Common myeloid progenitor, CD34-positive (primary cell): ENCODE results near the gene APBB2.

Experiments used
- CTCF ChIA-PET: fragments of 350-600 bp; sonication (Branson Sonifier 250); formaldehyde crosslinking; loops from one replicate; lab custom pipeline; 2021; ENCODE audit warnings: antibody characterized with exemption; lab: Charles Lee
- POLR2A ChIA-PET: fragments of 350-600 bp; sonication (Branson Sonifier 250); formaldehyde crosslinking; loops from one replicate; lab custom pipeline; 2021; ENCODE audit warnings: antibody characterized with exemption; lab: Charles Lee
- DNase-seq, 3 donors: peaks; one replicate each; pipeline versions ENCODE4 v3.0.0 to v3.0.0-alpha.2; 2013
- H3K27ac ChIP-seq, 2 experiments: 1 replicate in 1 of 2; 2 replicates in 1 of 2; pipeline ENCODE4 v1.7.0; 2013; ENCODE audit warnings: inconsistent platforms in 2 of 2, low read length in 2 of 2, mild to moderate bottlenecking in 2 of 2, low read depth in 1 of 2, moderate library complexity in 1 of 2; ENCODE audit not compliant: severe bottlenecking in 2 of 2, insufficient read depth in 1 of 2, poor library complexity in 1 of 2
- H3K27me3 ChIP-seq, 5 experiments: replicated peaks in 2 of 5; 1 replicate in 3 of 5; 2 replicates in 2 of 5; pipeline versions ENCODE4 v1.6.1 to v1.7.0; 2013; ENCODE audit warnings: low read length in 4 of 5, mild to moderate bottlenecking in 2 of 5, moderate library complexity in 2 of 5, inconsistent platforms in 1 of 5; ENCODE audit not compliant: insufficient read depth in 5 of 5, control insufficient read depth in 4 of 5
- H3K36me3 ChIP-seq, 4 experiments: 1 replicate in 2 of 4; 2 replicates in 2 of 4; pipeline versions ENCODE4 v1.6.1 to v1.7.0; 2013; ENCODE audit warnings: low read length in 3 of 4, control low read depth in 1 of 4, mild to moderate bottlenecking in 1 of 4; ENCODE audit not compliant: control insufficient read depth in 4 of 4, insufficient read depth in 4 of 4
- H3K4me1 ChIP-seq, 4 experiments: 1 replicate in 3 of 4; 2 replicates in 1 of 4; pipeline versions ENCODE4 v1.6.1 to v1.7.1; 2013; ENCODE audit warnings: low read length in 3 of 4, mild to moderate bottlenecking in 3 of 4, control low read depth in 1 of 4, inconsistent platforms in 1 of 4, moderate library complexity in 1 of 4; ENCODE audit not compliant: control insufficient read depth in 4 of 4, insufficient read depth in 4 of 4; ENCODE audit errors: control extremely low read depth in 1 of 4
- H3K4me3 ChIP-seq, 7 experiments: 1 replicate in 4 of 7; 2 replicates in 3 of 7; pipeline versions ENCODE4 v1.5.1 to v1.7.0; 2013; ENCODE audit warnings: mild to moderate bottlenecking in 7 of 7, low read length in 6 of 7, moderate library complexity in 6 of 7, inconsistent platforms in 2 of 7, low read depth in 2 of 7, control low read depth in 1 of 7; ENCODE audit not compliant: insufficient read depth in 4 of 7, control insufficient read depth in 1 of 7; ENCODE audit errors: extremely low read depth in 1 of 7
- H3K9me3 ChIP-seq, 5 experiments: 1 replicate in 4 of 5; 2 replicates in 1 of 5; pipeline versions ENCODE4 v1.6.1 to v1.7.1; 2013; ENCODE audit warnings: low read length in 4 of 5, mild to moderate bottlenecking in 2 of 5, inconsistent platforms in 1 of 5, low read depth in 1 of 5, moderate library complexity in 1 of 5; ENCODE audit not compliant: control insufficient read depth in 4 of 5, insufficient read depth in 2 of 5; ENCODE audit errors: control extremely low read depth in 1 of 5
- WGBS: methylation state at CpG from one replicate; pipeline ENCODE4 v1.1.5; 2013; ENCODE audit not compliant: insufficient coverage; 5-methylcytosine and 5-hydroxymethylcytosine counted together

The APBB2 gene

GRCh38 chr4:41015016-41015675 is 199.2 kb downstream of the APBB2 start:
- no peak for DNase-seq
- WGBS = no CpG with 5 or more reads among the region's 6 CpGs

DNA sequence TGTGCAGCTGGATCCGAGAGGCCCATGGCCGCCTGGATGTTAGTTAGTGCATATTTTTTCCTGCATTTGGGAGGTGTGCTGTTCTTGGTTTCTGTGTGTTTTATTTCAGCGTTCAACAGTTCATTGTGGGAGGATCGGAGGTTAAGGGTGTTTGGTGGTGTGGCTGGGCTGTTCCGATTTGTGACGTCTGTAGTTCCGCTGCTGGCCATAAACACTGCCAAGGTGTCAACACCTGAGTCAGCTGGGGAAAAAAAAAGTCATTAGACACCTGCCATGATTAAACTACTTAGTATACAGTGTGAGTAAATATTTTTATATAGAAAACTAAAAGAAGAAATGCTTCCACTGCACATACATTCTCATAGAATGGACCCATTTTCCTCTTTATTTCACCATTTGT is 200.2 kb downstream of the APBB2 start:
- CTCF ChIA-PET = interaction anchor here (1.0 kb wide), 1 partner anchor 11 kb away, joined by 3 read pairs; no protein-coding TSS in a partner anchor
- 95% methylated on average over 4 of the region's 7 CpGs for WGBS
- no peak for DNase-seq
- H3K9me3 ChIP-seq = no peaks in the 10 kb centered on the region
- POLR2A ChIA-PET = no interaction called here
- no peaks in the 10 kb centered on the region for H3K36me3 ChIP-seq
- H3K27ac ChIP-seq = no peak overlapping the region
- no peak overlapping the region for H3K4me3 ChIP-seq
- no peaks in the 10 kb centered on the region for H3K4me1 ChIP-seq
- no peaks in the 10 kb centered on the region for H3K27me3 ChIP-seq

More at GRCh38 chr4:41015016-41015675, 199.2 kb downstream of the APBB2 start:
- no peak overlapping the region for H3K27ac ChIP-seq
- no peak overlapping the region for H3K4me3 ChIP-seq
- H3K4me1 ChIP-seq = no peaks in the 10 kb centered on the region
- CTCF ChIA-PET = no interaction called here
- no peaks in the 10 kb centered on the region for H3K27me3 ChIP-seq
- no peaks in the 10 kb centered on the region for H3K9me3 ChIP-seq
- POLR2A ChIA-PET = interaction anchor here (0.6 kb wide), 1 partner anchor 12 kb away, joined by 3 read pairs; no protein-coding TSS in a partner anchor
- H3K36me3 ChIP-seq = no peaks in the 10 kb centered on the region

- DNase-seq = no peak
- ChIA-PET CTCF (interaction anchor here (1.0 kb wide), 1 partner anchor 11 kb away, joined by 3 read pairs; no protein-coding TSS in a partner anchor), POLR2A (no interaction called here)
- WGBS = 81% methylated on average over 6 of the region's 6 CpGs
- no peaks in the 10 kb centered on the region for H3K9me3 ChIP-seq
- H3K27me3 ChIP-seq = no peaks in the 10 kb centered on the region
- no peak overlapping the region for H3K4me3 ChIP-seq
- no peak overlapping the region for H3K27ac ChIP-seq
- no peaks in the 10 kb centered on the region for H3K36me3 ChIP-seq
- H3K4me1 ChIP-seq = no peaks in the 10 kb centered on the region
Measured at GRCh38 chr4:41013746-41014145, 200.6 kb downstream of the APBB2 start.

DNA sequence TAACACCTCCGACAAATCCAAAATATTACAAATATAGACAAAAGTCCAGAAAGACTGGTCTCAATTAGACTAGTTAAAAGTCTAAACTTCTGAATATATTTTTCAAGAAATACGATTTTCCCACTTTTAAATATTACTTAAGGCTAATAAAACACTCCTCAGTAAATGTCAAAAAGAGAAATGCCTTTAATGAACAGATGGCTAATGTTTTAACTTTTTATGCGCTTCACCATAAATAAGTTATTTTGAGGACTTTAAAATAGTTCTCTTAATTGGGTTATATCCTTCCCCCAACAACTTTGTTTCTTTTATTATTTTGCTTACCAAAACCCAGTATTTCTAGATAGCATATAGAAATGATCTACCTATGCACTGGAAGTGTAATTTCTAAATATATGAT is 201.4 kb downstream of the APBB2 start:
- no CpG with 5 or more reads among the region's 3 CpGs for WGBS
- Histone ChIP-seq H3K27ac (no peak overlapping the region), H3K4me1 (no peaks in the 10 kb centered on the region), H3K36me3 (no peaks in the 10 kb centered on the region), H3K4me3 (no peak overlapping the region), H3K9me3 (no peaks in the 10 kb centered on the region), H3K27me3 (no peaks in the 10 kb centered on the region)
- ChIA-PET POLR2A (no interaction called here), CTCF (interaction anchor here (1.6 kb wide), 1 partner anchor 37 kb away, joined by 3 read pairs; no protein-coding TSS in a partner anchor)
- DNase-seq = no peak

- CTCF ChIA-PET = interaction anchor here (1.6 kb wide), 1 partner anchor 37 kb away, joined by 3 read pairs; no protein-coding TSS in a partner anchor
- Histone ChIP-seq H3K27ac (no peak overlapping the region), H3K9me3 (no peaks in the 10 kb centered on the region), H3K4me3 (no peak overlapping the region), H3K27me3 (no peaks in the 10 kb centered on the region), H3K36me3 (no peaks in the 10 kb centered on the region), H3K4me1 (no peaks in the 10 kb centered on the region)
- DNase-seq = no peak
- 100% methylated on average over 1 of the region's 2 CpGs for WGBS
- POLR2A ChIA-PET = no interaction called here
Measured at GRCh38 chr4:41012293-41012692, 202.0 kb downstream of the APBB2 start.

- H3K36me3 ChIP-seq = no peaks in the 10 kb centered on the region
- peaks cover 0 to 2% (median 0%) of the 10 kb centered on the region in 5 experiments for H3K9me3 ChIP-seq
- CTCF ChIA-PET = no interaction called here
- H3K27ac ChIP-seq = no peak overlapping the region
- no CpG with 5 or more reads among the region's 3 CpGs for WGBS
- no peak for DNase-seq
- no peak overlapping the region for H3K4me3 ChIP-seq
- no peaks in the 10 kb centered on the region for H3K27me3 ChIP-seq
- POLR2A ChIA-PET = no interaction called here
- H3K4me1 ChIP-seq = no peaks in the 10 kb centered on the region
Measured at GRCh38 chr4:41009411-41009810, 204.9 kb downstream of the APBB2 start.

DNA sequence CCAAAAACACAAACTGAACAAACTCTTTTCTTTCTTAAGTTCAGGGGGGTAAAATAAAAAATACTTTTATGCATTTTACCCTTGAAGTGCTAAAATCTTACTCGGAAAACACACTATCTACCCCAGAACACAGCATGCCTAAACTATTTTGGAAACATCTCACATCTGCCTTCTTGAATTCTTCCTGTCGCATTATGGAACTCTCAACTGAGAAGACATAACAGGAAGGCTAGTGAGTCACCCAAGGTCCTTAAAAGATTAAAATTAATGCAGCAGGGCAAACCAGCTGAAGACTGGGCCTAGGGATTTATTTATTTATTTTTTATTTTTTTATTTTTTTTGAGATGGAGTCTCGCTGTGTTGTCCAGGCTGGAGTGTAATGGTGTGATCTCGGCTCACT is 208.2 kb downstream of the APBB2 start:
- H3K4me3 ChIP-seq = no peak overlapping the region
- 100% methylated on average over 3 of the region's 4 CpGs for WGBS
- H3K4me1 ChIP-seq = no peaks in the 10 kb centered on the region
- no peaks in the 10 kb centered on the region for H3K36me3 ChIP-seq
- no peaks in the 10 kb centered on the region for H3K27me3 ChIP-seq
- no peak overlapping the region for H3K27ac ChIP-seq
- POLR2A ChIA-PET = no interaction called here
- CTCF ChIA-PET = interaction anchor here (1.0 to 1.2 kb wide), 2 partner anchors 11 to 25 kb away, joined by 3 to 4 read pairs; no protein-coding TSS in a partner anchor
- H3K9me3 ChIP-seq = peaks cover 0 to 2% (median 0%) of the 10 kb centered on the region in 5 experiments
- DNase-seq = no peak
